Right renal cortex interstitium (tissue), 3 donors: ENCODE data around the gene RFWD3. TPM values are rescaled to one million over a fixed set of nuclear protein-coding genes. Genes with fewer than 3 reads are reported as not detected.
"Not testable (repeated sequence)": the region's sequence is repeated elsewhere in the genome, so short reads cannot be mapped to it uniquely, and the experiment has no call there.

Source experiments
- DNase-seq, 3 donors: peaks; one replicate each; pipeline ENCODE4 v3.0.0-alpha.2; 2013; ENCODE audit warnings: low read depth in 3 of 3, low spot score in 2 of 3
- polyA plus RNA-seq, 3 donors: library from polyadenylated mRNA; unstranded; fragments of 120-200 nt; gene quantifications; one replicate each; pipeline ENCODE4 v1.2.1, GENCODE V29; 2013; ENCODE audit not compliant: insufficient read length in 3 of 3

RFWD3 gene
- polyA plus RNA-seq, 3 donors, result 27.9 to 30.9 (median 29.4) TPM

DNA sequence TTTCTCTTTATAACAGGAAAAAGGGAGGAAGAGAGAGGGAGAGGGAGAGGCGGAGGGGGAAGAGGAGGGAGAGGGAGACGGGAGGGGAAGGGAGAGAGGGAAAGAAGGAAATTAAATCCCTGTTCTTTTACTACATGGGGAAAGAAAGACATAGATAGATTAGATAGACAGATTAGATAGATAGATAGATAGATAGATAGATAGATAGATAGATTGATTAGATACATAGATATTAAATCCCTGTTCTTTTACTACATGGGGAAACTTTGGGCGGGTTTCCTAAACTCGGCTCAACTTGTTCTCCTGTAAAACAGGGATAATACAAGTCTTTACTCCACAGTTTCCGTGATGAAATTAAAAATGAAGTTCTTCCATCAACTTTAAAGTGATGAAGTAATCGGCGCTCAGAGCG lies 661 bp downstream of the RFWD3 start:
- DNase-seq, result no peak

DNA sequence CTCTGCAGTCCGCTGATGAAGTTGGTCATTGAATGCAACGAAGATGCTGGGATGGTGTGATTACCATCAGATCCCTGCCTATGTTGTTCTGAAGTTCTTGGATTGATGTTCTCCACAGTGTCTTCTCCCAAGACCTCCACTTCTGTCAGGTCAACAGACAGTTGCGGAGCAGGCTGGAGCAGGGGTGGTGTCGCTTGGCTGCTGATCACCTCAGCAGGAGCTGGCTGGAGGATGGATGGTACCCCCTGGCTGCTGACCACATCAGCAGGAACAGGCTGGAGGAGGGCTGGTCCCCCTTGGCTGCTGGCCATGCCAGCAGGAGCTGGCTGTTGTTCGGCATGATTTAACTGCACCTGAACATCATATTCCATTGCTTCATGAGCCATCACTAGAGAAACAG lies 5.6 kb downstream of the RFWD3 start:
- no peak for DNase-seq

DNA sequence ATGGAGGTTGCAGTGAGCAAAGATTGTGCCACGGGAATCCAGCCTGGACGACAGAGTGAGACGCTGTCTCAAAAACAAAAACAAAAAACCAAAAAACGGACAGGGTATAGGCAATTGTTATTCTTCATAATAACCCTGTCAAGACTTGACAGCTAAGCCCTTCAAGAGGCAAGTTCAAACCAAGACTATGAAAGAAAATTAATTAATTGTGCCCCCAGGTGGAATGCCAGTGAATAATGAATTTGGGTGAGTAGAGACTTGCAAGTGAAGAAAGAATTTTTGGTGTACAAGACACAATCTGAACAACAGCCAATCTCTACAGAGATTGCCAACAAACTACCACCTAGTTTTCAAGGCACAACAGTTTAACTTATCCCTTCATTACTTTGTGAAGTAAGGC lies 6.3 kb downstream of the RFWD3 start:
- DNase-seq, result no peak

DNA sequence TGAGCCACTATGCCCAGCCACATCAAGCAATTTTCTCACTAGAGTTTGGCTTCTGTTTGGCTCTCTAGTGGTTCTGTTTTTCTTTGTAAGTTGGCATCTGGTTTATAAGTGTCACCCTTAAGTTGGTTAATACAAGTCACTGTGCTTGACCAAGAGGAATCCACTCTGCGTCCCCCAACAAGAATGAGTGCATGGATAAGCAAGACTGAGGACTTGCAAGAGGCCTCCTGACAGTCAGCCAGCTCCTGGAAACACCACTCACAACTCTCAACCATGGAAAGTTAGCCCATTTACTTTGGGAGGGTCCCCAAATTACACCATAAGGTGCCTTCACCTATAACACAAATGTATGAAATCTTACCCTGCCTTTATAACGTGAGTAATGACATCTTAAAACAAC lies 7.6 kb downstream of the RFWD3 start:
- DNase-seq, result no peak

DNA sequence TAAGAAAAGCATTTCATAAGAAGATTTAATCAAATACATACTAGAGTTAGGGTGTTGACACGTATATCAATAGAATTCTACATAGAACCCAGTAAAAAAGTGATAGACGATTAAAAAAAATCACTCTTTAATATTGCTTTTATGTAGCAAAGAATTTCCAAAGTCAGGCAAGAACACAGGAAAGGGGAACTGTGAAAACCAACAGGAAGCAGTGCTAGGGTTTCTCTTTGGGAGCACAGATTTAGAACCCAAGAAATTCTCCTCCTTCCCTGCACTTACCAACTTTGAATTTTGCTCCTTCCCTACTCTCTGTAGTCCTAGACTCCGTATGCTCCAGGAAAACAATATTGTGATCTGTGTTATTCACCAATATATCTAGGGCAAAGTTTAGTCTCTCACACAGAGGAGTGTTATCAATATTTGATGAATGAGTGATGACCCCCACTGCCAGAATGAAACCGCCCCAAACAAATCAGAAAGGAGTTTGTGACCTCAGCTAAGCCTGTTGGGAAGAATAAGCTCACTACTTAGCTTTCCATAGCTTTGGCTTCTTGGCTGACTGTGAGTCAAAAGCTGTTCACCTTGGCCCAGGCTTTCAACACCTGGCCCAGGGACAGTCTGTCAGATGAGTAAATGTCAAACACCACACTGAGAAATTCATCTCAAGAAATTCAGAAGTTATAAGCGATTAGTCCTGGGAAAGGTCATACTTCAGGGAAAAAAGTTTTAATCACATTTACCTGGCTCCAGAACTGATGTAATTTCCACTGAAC lies 8.6 kb downstream of the RFWD3 start:
- no peak for DNase-seq

DNA sequence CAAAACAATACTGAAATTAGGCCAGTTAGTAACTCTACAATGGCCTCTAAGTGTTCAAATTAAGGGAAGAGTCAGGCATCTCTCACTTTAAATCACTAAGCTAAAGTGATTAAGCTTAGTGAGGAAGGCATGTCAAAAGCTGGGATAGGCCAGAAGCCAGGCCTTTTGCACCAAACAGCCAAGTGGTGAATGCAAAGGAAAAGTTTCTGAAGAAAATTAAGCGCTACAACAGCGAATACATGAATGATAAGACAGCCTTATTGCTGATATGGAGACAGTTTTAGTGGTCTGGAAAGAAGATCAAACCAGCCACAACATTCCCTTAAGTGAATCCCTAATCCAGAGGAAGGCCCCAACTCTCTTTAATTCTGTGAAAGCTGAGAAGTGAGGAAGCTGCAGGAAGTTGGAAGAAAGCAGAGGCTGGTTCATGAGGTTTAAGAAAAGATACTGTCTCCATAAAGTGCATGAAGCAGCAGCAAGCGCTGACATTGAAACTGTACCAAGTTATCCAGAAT lies 12.1 kb downstream of the RFWD3 start:
- no peak for DNase-seq

DNA sequence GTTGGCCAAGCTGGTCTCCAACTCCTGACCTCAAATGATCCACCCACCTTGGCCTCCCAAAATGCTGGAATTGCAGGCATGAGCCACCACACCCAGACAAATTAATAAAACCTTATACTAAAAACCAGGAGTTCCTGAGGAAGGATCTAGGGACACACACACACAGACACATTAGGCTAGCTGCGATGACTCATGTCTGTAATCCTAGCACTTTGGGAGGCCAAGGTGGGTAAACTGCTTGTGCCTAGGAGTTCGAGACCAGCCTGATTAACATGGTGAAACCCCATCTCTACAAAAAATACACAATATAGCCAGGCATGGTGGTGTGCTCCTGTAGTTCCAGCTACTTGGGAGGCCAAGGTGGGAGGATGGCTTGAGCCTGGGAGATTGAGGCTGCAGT lies 13.8 kb downstream of the RFWD3 start:
- not testable (repeated sequence) for DNase-seq

DNA sequence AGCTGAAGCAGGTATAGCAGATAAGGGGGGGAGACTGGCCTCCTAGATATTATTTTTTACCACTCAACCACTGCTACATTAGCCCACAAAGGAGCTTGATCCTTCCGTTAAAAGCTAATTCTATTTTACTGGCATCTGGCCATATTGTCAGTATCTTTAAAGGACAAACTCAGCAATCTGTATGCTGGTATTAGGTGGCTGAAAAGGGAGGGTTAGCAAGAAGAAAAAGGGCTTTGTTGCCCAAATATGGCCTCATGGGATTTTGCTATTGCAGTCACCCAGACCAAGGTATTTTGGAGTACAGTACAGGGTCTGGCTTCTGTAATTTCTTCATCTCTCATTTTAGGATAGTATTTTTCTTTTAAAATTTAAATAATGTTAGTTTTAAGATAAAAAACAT lies 14.4 kb downstream of the RFWD3 start:
- DNase-seq, result no peak

DNA sequence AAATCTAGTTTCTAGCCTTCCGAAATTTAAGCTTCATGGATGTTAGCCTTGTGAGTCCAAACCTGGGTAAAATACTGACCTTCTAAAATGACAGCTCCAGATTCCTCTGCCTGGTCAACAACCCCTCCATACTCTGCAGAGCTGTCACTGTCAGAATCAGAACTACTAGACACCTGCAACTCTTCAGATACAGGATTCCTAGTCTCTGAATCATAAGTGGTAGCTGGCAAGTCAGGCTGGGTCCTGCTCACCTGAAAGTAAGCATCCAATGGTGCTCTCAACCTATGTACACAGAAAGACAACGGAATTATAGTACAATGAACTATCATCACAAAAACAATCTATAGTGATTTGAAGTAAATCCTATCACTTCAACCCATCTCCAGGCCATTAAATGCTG lies 14.8 kb downstream of the RFWD3 start:
- DNase-seq, result no peak

DNA sequence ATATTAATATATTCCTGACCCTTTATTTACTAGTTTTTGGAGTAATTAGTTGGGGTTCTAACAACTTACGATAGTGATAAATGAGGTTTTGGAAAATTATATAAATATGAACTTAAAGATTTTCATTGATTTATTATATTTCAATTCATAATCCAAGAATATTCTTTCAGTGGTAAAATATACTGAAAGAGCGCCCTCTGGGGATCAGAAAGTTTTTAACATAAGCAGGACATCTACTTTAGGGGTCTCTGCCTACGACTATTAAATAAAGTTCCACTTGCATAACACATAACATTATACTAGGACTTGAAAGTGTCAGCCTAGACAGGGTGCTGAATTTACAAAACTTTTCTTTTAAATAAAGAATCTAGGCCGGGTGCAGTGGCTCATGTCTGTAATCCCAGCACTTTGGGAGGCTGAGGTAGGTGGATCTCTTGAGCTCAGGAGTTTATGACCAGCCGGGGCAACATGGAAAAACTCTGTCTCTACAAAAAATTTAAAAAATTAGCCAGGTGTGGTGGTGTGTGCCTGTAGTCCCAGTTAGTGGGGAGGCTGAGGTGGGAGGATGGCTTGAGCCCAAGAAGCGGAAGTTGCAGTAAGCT lies 15.6 kb downstream of the RFWD3 start:
- DNase-seq, result no peak

DNA sequence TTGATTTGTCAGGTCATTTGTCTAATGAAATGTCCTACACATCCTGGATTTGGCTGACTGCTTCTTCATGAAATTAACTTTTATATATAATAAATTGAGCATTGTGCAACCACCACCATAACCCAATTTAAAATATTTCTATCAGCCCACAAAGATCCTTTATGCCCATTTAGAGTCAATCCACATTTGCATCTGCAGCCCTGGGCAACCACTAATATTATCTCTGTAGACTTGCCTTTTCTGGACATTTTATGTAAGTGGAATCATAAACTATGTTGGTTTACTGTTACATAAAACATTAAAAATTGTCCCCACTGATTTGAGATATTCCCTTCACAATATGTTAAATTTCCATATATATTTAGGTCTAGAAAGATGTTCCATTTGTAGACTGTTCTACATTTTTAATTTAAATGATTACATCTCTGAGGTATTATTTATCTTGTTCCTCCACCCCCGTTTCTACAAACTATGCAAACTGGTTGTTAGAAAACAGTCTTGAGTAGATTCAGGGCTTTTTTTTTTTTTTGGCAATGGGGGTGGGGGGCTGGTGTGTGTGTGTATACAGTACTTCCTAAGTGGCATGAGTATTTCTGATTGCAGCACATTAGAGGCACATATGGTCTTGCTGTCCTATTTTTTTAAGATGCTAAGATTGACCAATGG lies 16.7 kb downstream of the RFWD3 start:
- no peak for DNase-seq

DNA sequence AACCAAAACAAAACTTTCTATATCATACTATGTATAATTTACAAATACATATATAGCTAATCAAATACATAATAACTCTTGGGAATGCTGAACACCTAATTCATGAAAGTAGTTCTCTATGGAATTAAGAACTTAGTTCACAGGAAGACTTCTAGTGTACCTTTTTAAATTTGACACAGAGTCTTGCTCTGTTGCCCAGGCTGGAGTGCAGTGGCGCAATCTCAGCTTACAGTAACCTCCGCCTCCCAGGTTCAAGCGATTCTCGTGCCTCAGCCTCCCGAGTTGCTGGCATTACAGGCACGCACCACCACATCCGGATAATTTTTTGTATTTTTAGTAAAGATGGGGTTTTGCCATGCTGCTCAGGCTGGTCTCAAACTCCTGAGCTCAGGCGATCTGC lies 24.7 kb downstream of the RFWD3 start:
- no peak for DNase-seq

DNA sequence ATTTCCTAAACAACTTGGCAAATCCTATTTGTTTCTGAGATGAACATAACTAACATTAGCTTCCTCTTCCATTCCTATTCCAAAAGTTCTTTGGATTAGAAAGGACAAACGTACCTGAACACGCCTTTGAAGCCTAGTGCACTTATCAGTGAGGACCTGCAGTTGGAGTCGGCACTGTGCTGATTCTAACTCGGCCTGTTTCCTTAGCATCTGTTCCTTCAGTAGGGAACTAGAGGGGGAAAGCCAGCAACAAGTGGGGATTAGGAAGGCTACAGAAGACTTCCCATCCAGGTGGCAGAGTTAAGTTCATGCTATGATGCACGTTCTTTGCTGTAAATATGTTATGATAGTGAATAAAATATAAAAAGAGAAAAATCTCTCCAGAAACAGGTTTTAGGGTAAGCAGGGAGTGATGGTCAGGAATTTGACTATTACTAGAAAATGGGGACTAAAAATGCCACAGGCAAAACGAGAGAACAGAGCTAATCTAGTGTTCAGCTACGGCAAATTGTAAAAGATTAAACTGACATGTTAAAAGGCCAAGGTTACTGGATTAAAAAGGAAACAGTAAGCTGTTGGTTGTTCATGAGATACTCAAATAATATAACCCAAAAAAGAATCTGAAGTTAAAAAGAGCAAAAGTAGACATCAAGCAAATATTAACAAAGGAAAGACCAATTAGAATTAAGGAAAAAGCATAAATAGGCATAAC lies 28.8 kb downstream of the RFWD3 start:
- no peak for DNase-seq

DNA sequence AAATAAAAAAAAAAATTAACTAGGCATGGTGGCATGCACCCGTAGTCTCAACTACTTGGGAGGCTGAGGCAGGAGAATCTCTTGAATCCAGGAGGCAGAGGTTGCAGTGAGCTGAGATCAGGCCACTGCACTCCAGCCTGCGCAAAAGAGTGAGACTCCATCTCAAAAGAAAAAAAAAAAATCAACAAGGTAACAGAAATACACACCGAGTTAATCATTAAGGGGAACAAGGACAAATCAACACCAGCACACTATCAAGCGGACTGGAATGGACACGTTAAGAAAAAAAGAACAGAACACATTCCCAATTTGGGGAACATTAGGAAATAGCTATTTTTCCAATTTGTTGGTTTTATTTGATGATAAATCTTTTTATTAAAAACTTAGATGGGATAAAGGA lies 31.4 kb downstream of the RFWD3 start:
- no peak for DNase-seq

DNA sequence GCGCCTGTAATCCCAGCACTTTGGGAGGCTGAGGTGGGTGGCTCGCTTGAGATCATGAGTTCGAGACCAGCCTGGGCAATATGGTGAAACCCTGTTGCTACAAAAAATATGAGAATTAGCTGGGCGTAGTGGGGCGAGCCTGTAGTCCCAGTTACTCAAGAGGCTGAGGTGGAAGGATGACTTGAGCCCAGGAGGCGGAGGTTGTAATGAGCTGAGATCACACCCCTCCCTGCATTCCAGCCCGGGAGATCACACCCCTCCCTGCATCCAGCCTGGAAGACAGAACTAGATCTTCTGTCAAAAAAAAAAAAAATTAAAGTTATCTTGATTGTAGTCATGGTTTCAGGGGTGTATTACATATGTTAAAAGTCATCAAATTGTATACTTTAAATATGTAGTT lies 33.0 kb downstream of the RFWD3 start:
- DNase-seq, result no peak

DNA sequence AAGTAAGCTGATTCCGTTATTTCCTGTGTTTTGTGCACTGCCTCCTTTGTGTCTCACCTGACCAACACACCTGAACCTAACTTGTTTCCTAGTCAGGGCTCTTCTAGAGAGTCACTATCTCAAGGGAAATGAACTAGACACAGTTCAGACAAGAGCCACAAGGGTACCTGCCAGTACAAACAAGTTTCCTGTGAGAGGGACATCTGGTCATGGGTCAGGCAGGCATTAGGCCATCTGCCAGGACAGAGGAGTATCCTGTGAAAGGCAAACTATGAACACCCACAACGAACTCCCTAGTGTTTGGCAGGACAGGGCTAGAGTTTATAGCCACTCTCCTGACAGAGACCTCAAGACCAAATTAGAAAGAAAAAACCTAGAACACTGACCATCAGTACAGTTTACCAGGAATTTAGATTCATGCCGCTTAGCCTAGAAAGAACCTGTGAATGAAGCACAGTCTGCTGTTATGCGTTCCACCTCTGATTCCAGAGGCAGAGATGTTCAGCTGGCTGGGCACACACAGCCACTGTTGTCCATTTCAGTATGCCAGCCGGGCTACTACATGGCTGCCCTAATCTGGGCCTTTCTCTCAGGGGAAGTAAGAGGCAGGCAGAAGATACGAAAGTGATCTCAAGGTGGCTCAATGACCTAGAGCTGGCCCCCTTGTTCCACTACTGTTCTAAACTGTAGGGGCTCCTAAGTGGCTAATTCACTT lies 39.0 kb downstream of the RFWD3 start:
- DNase-seq, result no peak

DNA sequence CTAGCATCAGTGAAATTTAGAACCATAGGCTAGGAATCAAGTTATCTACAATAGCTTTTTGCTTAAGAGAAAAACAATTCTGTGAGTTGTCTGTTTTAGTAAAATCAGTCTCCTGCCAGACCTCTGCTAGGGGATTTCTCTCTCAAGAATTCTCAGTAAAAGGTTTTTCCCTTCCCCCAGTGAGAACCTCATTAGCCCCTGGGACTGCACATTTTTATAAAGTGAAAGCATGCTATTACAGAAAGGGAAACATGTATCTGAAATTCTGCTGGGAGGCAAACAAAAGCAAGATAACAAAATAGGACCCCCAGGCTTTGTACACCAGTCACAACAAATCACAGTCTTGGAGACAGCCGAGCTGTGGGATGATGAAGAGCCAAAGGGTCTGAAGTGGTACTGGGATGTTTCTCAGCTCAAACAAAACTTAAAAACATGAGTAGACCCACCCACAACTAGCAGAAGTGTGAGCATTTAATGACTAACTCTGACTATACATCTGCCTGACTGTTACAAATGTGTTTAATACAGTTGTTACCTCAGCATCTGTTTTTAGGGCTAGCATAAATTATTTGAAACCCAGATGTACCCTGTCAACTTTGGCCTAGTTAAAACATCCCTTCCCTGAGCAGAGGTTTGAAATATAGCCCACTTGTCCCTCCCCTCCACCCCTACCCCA lies 39.8 kb downstream of the RFWD3 start:
- DNase-seq, result no peak

DNA sequence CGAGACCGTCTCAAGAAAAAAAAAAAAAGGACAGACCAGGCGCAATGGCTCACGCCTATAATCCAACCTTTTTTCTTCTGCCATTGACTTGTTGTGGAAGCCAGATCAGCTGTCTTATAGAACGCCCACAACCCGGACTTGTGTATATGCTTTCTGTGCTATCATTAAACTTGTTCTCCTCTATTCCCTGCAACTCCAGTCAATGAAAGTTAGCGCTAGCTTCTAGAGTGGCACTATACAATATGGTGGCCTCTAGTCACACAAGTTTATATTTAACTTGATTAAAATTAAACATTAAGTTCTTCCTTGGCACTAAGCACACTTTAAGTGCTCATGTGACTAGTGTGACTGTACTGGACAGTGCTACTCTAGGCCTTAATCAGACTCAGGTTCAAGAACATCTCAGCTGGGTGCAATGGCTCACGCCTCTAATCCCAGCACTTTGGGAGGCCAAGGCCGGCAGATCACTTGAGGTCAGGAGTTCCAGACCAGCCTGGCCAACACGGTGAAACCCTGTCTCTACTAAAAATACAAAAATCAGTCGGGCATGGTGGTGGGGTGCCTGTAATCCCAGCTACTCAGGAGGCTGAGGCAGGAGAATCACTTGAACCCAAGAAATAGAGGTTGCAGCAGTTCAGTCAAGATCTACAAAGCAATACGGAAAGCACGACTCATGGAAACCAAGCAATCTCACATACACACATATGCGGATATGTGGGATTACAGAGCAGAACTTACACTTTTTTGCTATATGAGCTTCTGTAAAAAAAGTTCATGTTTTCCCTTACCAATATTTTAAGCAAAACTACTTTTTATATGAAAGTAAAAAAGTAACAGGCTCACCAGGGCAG lies 41.0 kb downstream of the RFWD3 start:
- DNase-seq, result no peak

DNA sequence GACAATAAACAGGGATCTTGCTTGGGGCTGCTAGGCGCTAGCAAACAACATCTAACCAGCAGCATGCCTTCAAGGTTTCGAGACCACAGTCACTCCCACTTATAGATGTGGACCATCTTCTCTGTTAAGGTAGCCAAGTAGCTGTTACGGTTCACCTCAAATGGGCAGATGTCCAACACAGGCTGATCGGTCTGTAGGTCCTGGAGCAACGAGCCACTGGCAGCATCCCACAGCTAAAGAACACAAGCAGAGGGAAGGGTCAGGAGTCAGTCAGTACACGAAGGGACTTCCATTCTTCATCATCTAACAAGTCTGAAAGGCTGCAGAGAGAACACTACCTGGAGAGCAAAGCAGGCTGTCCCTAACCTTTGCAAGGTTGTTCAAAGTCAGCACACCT lies 42.8 kb downstream of the RFWD3 start:
- no peak for DNase-seq
